ENCODE results near the gene L3MBTL4.
"Not testable (repeated sequence)": the region's sequence is repeated elsewhere in the genome, so short reads cannot be mapped to it uniquely, and the experiment has no call there.

Gene L3MBTL4

DNA sequence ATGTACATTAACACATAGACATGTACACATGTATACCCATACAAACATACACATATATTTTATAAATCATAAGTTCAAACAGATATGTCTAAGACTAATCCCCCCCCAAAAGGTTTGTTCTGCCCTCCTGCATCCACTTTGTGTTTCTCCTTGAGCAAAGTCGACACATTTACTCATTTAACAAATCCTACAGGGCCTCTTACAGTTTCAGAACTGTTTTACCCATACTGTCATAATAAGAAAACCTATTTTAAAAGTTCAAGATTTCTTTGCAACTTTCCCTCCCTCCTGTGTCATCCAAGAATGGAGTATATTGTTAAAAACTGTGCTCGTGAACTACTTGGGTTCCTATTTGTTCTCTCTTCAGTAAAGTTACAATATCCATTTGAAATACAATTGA, 166.7 kb downstream of the L3MBTL4 start:
- DNase-seq, result no peak

GRCh38 chr18:6242004-6242403, 172.7 kb downstream of the L3MBTL4 start:
- DNase-seq, result no peak

DNA sequence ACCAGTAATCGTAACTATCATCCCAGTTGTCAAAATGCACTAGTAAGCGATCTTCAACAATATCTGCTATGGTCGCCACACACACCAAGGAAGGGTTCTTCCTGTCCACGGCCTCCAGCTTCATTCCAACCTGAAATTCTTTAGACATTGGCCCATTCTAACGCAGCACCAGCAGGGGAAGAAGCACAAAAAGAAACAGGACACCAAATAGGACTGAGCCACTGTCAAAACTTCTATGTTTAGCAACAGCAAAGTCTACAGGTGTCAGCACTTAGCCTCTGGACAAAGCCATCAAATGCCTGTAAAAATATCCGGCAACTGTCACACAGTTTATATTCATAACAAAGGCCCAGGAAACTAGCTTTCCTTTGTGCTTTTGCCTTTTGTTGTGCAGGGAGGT, 175.0 kb downstream of the L3MBTL4 start:
- DNase-seq, result no peak

GRCh38 chr18:6236258-6236657, 178.5 kb downstream of the L3MBTL4 start:
- DNase-seq, result no peak

DNA sequence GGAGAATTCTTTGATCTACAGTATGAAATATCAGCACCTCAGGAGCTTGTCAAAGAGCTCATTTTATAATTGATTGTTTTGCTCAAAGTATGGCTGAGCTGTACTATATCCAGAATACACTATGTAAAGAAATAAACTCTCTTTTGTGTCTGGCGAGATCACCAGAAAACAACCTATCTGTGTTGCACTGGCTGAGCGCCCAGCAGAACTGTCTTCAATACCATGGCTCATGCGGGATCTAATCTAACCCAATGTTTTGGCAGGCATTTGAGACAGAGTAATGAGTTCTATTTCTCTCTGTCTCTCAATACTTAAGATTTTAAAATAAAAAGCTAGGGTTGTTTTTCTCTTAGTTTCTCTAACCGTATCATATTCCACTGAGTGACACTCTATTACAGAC, 192.4 kb downstream of the L3MBTL4 start:
- no peak for DNase-seq

DNA sequence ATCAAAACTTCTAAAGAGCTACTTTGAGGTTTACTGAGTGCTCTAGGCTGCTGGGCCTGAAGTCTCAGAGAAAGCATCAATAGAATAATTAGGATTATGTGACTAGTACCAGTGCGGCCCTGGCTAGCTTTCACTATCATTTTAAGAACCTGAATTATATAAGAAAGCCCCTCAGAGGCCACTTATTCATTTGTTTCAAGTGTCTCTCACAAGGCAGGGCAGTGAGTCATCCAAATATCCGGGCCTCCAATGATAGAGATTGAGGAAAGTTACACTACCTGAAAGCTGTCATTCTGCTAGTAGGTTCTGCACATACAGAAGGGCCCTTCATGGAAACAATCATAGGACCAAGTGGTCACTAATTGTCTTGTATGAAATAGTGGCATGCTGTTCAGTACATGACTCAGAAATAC, 193.1 kb downstream of the L3MBTL4 start:
- no peak for DNase-seq

DNA sequence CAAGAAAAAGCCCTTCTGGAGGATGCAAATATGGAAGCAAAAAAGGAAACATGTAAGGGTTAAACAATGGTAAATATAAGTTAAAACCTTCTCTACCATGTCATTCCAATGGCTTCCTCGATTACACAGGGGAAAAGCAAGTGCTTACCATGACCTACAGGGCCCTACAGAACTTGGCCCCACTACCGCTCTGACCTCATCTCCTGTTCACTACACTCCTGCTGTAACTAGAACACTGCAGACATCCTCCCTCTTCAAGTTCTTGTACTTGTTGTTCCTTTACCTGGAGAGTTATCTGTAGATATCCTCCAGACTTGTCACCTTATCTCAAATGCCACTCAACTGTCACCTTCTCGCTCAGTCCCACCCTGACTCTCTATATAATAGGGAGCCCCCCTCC, 194.6 kb downstream of the L3MBTL4 start:
- no peak for DNase-seq

DNA sequence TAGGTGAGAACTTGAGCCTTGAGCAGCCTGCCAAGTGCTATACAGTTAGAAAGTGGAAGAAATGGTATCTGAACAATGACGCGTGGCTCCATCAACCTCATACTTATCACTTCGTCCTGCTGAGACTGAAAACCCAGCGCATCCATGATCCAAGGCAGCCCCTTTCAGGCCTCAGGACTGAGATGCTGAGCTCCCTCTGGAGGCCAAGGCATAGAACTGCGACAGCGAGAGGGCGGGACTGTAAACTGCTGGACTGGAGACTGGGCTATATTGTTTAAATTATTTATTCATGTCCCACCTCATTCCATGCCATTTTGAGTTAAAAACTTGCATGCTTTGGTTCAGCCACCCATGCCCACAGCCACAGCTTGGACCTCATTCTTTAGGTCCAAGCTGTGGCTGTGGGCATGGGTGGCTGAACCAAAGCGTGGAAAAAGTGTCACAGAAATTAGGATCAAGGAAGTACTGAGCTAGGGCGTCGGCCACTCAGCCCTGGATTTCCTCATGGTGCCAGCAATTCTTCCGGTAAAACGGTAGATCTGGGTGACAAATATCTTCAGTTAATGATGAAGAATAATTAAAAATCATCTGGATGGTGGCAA, 195.5 kb downstream of the L3MBTL4 start:
- DNase-seq, result no peak

- no peak for DNase-seq
These were observed 198.8 kb downstream of the L3MBTL4 start for GRCh38 chr18:6215888-6216287.

DNA sequence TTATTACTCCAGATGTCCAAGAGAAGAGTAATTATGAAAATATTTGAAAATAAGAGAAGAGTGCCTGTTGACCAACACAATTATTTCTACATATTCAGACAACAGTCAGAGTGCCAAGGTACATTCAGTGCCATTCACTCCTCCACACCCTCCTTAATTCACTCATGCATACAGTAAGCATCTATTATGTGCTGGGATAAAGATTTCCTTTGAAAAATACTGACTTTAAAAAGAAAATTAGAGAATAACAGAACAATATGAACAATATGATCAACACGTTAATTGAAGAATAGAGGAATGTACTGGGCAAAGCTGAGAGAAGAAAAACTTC, 203.6 kb downstream of the L3MBTL4 start:
- no peak for DNase-seq

GRCh38 chr18:6210349-6211173, 204.2 kb downstream of the L3MBTL4 start:
- DNase-seq, result no peak

DNA sequence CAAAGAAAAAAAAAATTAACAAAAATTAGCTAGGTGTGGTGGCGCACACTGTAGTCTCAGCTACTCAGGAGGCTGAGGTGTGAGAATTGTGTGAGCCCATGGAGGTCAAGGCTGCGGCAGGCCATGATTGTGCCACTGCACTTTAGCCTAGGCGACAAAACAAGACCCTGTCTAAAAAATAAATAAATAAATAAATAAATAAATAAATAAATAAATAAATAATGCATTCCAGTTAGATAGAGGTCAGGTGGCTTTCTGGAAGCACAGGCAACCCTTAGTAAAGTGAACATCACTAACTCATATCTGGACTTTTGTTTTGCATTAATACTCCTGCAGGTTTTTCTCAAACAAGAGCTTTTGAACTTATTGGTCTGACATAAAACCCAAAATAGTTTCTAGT, 206.8 kb downstream of the L3MBTL4 start:
- no peak for DNase-seq

GRCh38 chr18:6207116-6207515, 207.6 kb downstream of the L3MBTL4 start:
- no peak for DNase-seq

GRCh38 chr18:6205706-6206105, 209.0 kb downstream of the L3MBTL4 start:
- DNase-seq, result no peak

GRCh38 chr18:6204476-6204875, 210.2 kb downstream of the L3MBTL4 start:
- no peak for DNase-seq

DNA sequence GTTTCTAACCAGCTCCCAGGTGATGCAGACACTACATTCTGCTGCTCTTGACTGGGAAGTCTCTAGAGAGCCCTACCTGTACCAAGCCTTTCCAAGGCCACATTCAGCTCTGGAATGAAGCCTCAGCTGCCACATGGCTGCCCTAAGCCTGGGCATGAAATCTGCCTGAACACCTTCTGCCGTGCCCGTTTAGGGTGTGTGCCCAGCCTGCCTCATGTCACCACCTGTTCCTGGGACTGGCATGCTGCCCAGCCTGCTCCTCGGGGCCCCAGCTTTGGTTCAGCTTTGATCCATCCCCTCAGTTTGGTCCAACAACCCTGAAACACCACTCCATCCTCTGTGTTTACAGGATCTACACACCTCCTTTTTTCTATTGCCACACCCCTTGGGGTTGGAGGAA, 210.9 kb downstream of the L3MBTL4 start:
- DNase-seq, result no peak

GRCh38 chr18:6202861-6203260, 211.8 kb downstream of the L3MBTL4 start:
- no peak for DNase-seq

GRCh38 chr18:6200204-6200774, 214.4 kb downstream of the L3MBTL4 start:
- DNase-seq, result no peak

DNA sequence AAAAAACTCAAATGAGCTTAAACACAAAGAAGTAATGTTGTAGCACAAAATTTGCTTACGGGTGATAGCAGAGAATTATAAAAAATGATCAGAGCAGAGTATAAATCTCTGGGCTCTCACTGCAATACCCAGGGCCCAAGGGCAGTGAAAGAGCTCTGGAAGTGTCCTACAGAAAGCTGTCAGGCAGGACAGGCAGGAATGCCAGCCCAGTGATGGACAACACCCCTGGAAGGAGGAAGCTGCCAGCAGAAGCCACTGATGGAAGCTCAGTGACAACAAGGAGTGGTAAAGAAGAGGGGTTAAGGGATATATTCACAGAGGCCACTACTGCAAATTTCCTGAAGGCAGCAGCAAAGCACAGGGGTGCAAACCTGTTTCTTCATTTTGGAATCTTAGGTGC, 214.9 kb downstream of the L3MBTL4 start:
- DNase-seq, result no peak

DNA sequence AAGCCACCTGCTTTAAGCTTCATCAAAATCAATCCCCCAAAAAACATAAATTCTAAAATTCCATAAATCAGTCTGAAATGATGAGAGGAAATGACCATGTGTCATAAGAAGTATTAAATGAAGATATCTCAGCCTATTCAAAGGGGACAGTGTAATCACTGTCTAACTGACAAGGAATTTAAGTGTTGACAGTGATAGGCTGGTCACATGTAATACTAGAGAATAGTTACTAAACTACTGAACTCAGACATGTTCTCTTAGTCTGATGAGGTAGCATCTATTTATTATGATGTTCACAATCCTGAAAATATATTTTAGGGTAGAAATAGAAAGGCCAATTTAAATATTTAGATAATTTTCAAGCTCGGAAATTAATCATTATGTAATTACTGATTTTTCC, 216.1 kb downstream of the L3MBTL4 start:
- DNase-seq, result no peak

GRCh38 chr18:6194640-6195039, 220.1 kb downstream of the L3MBTL4 start:
- DNase-seq, result no peak

GRCh38 chr18:6185782-6186181, 228.9 kb downstream of the L3MBTL4 start:
- not testable (repeated sequence) for DNase-seq

GRCh38 chr18:6174983-6175745, 239.5 kb downstream of the L3MBTL4 start:
- DNase-seq, result no peak

DNA sequence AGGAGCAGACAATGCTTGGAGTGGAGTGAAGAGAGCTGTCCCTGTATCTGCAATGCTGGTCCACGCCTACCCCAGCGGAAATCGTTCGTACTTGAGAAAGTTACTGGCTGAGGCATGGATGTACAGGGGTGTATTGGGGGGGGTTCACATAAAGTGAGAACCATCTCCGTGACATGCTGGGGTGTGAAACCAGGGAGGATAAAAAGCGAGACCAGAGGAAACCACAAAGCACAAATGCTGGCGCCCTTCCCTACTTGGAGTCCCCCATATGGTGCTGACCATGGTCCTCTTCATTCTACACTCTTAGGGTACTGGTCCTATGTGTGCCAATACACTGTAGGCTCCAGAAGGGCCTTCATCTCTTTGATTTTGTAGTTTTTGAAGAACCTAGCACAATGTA, 244.1 kb downstream of the L3MBTL4 start:
- no peak for DNase-seq
